ENCODE data around the gene ADGRV1.

DNA sequence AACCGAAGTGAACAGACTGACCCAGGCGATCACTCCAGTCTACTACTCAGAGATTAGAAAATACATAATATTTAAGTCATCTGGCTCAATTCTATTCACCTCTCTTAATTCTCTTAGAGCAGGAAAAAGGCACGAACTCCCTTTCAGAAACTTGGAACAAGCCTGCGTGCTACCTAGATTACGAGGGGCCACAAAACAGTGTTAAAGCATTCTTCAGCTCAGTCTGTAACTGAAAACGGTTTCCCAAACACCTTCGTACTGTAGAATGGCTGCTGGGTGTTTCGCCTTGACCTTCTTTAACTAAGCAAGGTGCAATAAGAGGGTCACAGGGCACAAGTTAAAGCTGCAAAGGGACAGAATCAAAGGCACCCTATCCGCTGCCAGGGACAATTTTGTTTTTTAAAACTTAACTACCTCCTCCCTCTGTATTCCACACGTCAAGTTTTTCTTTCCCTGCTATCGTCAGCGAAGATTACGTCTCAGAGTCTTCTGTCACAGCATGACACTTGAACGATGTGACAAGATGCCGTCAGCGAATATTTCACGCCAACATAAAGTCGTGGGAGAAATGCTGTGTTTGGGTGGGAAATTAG, 29.9 kb upstream of the ADGRV1 start:
- TF ChIP-seq CTCF (IDR thresholded peaks at IDR 0.05): no peak
- no peak for TF ChIP-seq POLR2AphosphoS5 (IDR thresholded peaks at IDR 0.05)

Measured in prostate gland (tissue), 2 donors.